ENCODE data around the gene SMIM8.
"Not testable (repeated sequence)": the region's sequence is repeated elsewhere in the genome, so short reads cannot be mapped to it uniquely, and the experiment has no call there.

SMIM8 gene

GRCh38 chr6:87312860-87313259, 9.5 kb upstream of the SMIM8 start:
- TF ChIP-seq GATA1 (IDR thresholded peaks at IDR 0.05; ENCODE audit: low read depth, low read length) (no peak), POLR2A (IDR thresholded peaks at IDR 0.05; ENCODE audit: low read length) (no peak)
- DNase-seq, result no peak

- no peak for TF ChIP-seq POLR2A (IDR thresholded peaks at IDR 0.05; ENCODE audit: low read length)
- no peak for TF ChIP-seq GATA1 (IDR thresholded peaks at IDR 0.05; ENCODE audit: low read depth, low read length)
- DNase-seq, result no peak
Observed at GRCh38 chr6:87315071-87315470, 7.3 kb upstream of the SMIM8 start.

- DNase-seq, result peak in 1 of 2 experiments; percentile 5
- TF ChIP-seq POLR2A (IDR thresholded peaks at IDR 0.05; ENCODE audit: low read length) (no peak), GATA1 (IDR thresholded peaks at IDR 0.05; ENCODE audit: low read depth, low read length) (no peak)
Observed at GRCh38 chr6:87319271-87319987, 3.0 kb upstream of the SMIM8 start.

- DNase-seq, result not testable (repeated sequence)
Observed at GRCh38 chr6:87323880-87324279, 1.5 kb downstream of the SMIM8 start.

DNA sequence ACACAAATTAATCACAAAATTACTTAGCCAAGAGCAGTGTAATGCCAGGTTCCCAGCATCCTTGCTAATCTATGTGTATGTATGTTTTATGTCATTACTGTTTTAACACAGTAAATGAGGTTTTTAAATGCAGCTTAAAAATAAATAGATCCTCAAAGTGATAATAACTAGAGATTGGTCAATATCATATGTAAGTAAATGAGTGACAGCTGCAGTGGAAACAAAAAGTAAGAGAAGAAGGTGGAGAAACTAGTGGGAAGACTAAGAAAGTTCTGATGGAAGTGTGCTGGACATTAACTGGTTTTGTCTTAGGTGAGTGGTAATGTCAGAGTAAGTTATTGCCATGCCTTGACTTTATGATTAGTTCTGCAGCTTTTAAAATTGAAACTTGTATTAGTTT, 8.6 kb downstream of the SMIM8 start:
- no peak for DNase-seq
- TF ChIP-seq GATA1 (IDR thresholded peaks at IDR 0.05; ENCODE audit: low read depth, low read length), result no peak
- TF ChIP-seq POLR2A (IDR thresholded peaks at IDR 0.05; ENCODE audit: low read length), result no peak

DNA sequence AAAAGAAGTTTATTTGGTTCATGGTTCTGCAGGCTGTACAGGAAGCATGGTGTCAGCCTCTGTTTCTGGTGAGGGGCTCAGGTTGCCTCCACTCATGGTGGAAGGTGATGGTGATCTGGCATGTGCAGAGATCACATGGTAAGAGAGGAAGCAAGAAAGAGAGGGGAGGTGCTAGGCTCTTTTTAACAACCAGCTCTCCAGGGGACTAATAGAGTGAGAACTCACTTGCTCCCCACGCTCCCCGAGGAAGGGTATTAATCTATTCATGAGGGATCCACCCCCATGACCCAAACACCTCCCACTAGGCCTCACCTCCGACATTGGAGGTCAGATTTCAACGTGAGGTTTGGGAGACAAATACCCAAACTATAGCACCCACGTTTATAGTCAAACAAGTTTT, 10.6 kb downstream of the SMIM8 start:
- DNase-seq, result no peak
- TF ChIP-seq POLR2A (IDR thresholded peaks at IDR 0.05; ENCODE audit: low read length), result no peak
- TF ChIP-seq GATA1 (IDR thresholded peaks at IDR 0.05; ENCODE audit: low read depth, low read length), result no peak

DNA sequence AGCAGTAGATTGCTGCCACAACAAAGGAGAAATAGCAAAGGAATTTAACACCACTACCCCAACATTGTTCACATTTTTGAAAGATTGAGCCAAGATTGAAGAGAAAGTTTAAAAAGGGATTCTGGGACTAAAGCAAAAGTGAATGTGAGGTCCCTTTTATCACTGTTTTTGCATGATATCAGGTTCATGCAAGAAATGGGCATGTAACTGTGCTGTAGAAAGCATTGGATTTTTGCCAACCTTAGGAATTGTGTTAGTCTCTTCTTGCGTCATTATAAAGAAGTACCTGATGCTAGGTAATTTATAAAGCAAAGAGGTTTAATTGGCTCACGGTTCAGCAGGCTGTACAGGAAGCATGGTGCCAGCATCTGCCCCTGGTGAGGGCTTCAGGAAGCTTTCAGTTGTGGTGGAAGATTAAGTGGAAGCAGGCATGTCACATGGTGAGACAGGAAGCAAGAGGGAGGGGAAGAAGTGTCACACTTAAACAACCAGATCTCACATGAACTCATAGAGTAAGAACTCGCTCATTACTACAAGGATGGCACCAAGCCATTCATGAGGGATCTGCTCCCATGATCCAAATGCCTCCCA, 11.3 kb downstream of the SMIM8 start:
- DNase-seq, result peak; percentile 54 to 72
- TF ChIP-seq POLR2A (IDR thresholded peaks at IDR 0.05; ENCODE audit: low read length) (no peak), GATA1 (IDR thresholded peaks at IDR 0.05; ENCODE audit: low read depth, low read length) (no peak)

DNA sequence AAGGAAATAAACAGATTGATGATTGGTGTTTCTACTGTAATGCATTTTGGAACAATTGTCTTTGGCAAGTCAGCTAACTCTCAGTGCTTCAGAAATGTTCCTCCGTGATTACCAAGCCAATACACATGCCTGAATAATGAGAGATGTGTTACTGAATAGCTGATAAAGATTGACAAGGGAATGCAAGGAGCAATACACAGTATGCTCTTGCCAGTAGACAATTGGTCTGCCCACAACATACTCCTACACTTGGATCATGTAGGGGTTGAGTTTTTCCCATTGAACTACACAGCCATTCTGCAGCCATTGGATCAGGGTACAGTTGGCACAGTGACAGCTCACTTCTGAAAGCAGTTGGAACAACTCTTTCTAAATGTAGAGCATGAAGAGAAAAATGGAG, 12.3 kb downstream of the SMIM8 start:
- DNase-seq, result no peak
- TF ChIP-seq GATA1 (IDR thresholded peaks at IDR 0.05; ENCODE audit: low read depth, low read length) (no peak), POLR2A (IDR thresholded peaks at IDR 0.05; ENCODE audit: low read length) (no peak)

- TF ChIP-seq GATA1 (IDR thresholded peaks at IDR 0.05; ENCODE audit: low read depth, low read length), result no peak
- no peak for DNase-seq
Observed at GRCh38 chr6:87336367-87336766, 14.0 kb downstream of the SMIM8 start.

DNA sequence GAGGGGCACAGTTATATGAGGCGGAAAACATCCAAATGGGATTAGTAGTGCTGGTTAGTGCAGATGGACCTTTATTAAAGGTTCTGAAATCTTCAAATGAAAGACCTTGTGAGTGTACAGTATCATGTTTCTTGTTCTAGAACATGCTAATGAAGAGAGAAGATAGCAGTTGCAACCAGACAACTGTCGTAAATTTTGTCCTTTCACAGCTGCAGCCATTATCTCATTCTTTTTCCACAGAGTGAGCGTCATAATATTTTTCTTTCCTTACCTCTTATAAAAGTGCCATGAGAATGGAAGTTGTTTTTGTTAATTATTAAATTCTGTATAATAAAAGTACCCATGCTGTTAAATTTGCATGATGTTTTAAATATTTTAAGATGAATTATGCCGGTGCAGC, 17.8 kb downstream of the SMIM8 start:
- DNase-seq, result no peak

DNA sequence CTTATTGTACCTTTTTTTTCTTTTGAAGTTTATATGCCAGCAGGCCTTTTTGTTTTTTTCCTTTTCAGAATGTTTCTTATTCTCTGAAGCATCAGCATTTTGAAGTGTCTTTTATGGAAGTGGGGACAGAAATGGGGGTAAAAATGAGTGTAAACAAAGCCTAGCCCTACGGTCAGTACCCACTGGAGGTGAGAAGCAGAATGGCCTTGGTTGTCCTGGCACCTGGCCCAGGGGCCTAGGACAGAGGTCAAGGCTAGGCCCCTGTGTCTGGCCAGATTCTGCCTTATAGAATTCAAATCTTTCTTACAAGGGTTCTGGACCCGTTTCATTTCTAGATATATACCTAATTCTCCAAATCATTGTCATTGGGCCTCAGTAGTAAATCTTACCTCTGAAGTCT, 18.8 kb downstream of the SMIM8 start:
- TF ChIP-seq POLR2A (IDR thresholded peaks at IDR 0.05; ENCODE audit: low read length) (no peak), GATA1 (IDR thresholded peaks at IDR 0.05; ENCODE audit: low read depth, low read length) (no peak)
- no peak for DNase-seq

More for the DNA sequence above, 17.8 kb downstream of the SMIM8 start:
- TF ChIP-seq POLR2A (IDR thresholded peaks at IDR 0.05; ENCODE audit: low read length) (no peak), GATA1 (IDR thresholded peaks at IDR 0.05; ENCODE audit: low read depth, low read length) (no peak)

GRCh38 chr6:87341899-87342298, 19.5 kb downstream of the SMIM8 start:
- TF ChIP-seq GATA1 (IDR thresholded peaks at IDR 0.05; ENCODE audit: low read depth, low read length) (no peak), POLR2A (IDR thresholded peaks at IDR 0.05; ENCODE audit: low read length) (no peak)
- DNase-seq, result no peak

DNA sequence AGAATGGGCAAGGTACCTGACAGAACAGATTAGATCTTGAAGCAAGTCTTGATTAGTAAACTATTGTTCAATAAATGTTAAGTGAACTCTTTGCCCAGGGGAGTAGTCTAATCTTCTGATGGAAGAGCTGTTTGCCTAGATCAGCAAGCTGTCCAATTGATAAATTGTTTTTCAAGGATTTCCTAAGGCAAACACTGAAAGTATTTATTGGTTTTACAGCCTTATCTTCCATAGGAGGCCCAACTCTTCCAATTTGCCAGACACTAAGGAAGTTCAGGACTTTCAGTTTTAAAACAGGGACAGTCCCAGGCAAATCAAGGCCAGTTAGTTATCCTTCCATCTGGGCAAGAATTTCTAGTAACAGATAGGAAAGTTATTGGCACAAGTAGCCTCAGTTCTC, 20.4 kb downstream of the SMIM8 start:
- no peak for DNase-seq
- TF ChIP-seq POLR2A (IDR thresholded peaks at IDR 0.05; ENCODE audit: low read length), result no peak
- no peak for TF ChIP-seq GATA1 (IDR thresholded peaks at IDR 0.05; ENCODE audit: low read depth, low read length)

DNA sequence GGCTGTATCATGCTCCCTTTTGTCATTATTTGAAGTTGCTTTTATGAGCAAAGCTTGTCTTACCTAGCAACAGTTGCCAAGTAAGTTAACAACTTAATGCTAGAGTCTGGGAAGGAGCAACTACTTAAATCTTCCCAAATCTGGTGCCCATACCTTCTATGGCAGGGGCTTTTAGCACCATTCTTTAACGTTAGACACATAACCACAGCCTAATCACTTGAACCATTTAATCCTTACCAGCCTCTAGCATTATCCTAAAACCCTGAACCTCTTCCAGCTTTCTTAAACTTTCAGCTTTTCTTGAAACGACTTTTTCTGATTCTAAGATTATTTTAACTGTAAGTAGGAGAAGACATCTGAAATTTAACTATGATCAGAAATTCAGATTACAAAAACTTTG, 22.3 kb downstream of the SMIM8 start, which contains the start of gene C6orf163:
TSS of gene C6orf163 (plus strand) at position 83 of the 400 bp plus-strand sequence. CDS start at position 370, 287 bp downstream.
- DNase-seq, result no peak
- TF ChIP-seq POLR2A (IDR thresholded peaks at IDR 0.05; ENCODE audit: low read length), result no peak

DNA sequence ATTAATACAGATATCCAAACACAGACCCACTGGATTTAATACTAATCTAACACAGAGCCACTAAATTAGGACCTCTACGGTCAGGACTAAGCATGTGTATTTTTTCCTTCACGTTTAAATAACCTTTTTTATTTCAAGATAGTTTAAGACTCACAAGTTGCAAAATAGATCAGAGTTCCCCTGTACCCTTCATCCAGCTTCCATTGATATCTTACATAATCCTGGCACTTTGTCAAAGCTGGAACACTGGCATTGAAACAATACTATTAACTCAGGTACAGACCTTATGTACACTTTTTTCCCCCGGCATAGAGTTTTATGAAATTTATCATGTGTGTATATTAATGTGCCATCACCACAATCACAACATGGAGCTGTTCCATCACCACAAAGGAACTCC, 24.3 kb downstream of the SMIM8 start:
- no peak for DNase-seq
- TF ChIP-seq GATA1 (IDR thresholded peaks at IDR 0.05; ENCODE audit: low read depth, low read length) (no peak), POLR2A (IDR thresholded peaks at IDR 0.05; ENCODE audit: low read length) (no peak)

All from erythroblast (primary cell).